ENCODE data around the gene DSCAML1. TPM values are rescaled to one million over a fixed set of nuclear protein-coding genes. Genes with fewer than 3 reads are reported as not detected.

The DSCAML1 gene
- total RNA-seq, 4 donors from 2014 or later, result 2.9 to 5.8 (median 3.3) TPM

GRCh38 chr11:117839380-117839881 lies 42.4 kb upstream of the DSCAML1 start:
- no peak for TF ChIP-seq EP300 (IDR thresholded peaks at IDR 0.05; ENCODE audit: low read depth)
- TF ChIP-seq, protein P1, sequence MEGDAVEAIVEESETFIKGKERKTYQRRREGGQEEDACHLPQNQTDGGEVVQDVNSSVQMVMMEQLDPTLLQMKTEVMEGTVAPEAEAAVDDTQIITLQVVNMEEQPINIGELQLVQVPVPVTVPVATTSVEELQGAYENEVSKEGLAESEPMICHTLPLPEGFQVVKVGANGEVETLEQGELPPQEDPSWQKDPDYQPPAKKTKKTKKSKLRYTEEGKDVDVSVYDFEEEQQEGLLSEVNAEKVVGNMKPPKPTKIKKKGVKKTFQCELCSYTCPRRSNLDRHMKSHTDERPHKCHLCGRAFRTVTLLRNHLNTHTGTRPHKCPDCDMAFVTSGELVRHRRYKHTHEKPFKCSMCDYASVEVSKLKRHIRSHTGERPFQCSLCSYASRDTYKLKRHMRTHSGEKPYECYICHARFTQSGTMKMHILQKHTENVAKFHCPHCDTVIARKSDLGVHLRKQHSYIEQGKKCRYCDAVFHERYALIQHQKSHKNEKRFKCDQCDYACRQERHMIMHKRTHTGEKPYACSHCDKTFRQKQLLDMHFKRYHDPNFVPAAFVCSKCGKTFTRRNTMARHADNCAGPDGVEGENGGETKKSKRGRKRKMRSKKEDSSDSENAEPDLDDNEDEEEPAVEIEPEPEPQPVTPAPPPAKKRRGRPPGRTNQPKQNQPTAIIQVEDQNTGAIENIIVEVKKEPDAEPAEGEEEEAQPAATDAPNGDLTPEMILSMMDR (IDR thresholded peaks at IDR 0.05), result no peak
- no peak for TF ChIP-seq POLR2AphosphoS5 (IDR thresholded peaks at IDR 0.05)
- no peak for TF ChIP-seq POLR2A (IDR thresholded peaks at IDR 0.05)
- Histone ChIP-seq H3K9me3 (no peaks in the 10 kb centered on the region), H3K27ac (no peak overlapping the region), H3K27me3 (no peaks in the 10 kb centered on the region), H3K4me3 (no peak overlapping the region), H3K36me3 (no peaks in the 10 kb centered on the region), H3K4me1 (peaks cover 0 to 12% (median 0%) of the 10 kb centered on the region in 4 donors)
- DNase-seq, result peak; percentile 3
- intact Hi-C loops (cut with DNase I; ENCODE audit: low total_unique reads), result no loop called here
- WGBS, 2 donors (ENCODE audit: low coverage in 1 of 2), result 64 to 70% methylated on average over 2 to 7 of the region's 7 CpGs
- in situ Hi-C loops (cut with MboI; ENCODE audit: low pct_ligation_motif_present in 1 of 4, low pct_unique_long_range_greater_than_20kb in 1 of 4, low sequenced_read_pairs in 3 of 4), result no loop called here

DNA sequence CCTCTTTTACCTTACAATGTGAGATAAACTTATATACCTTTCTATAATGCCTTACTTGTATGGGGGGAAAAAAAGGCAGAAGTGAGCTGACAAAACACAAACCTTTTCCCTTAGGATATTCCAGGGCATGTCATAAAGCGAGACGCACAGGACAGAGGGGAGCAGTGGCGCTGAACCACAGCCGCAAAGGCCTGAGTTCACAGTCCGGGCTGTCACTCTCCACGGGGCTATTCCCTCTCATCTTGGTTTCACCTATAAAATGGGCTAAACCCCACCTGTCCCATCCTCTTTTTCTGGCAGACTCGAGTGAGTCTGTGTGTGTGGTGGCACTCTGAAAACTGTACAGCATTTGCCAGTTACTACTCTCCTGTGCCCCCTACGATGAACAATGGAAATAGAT lies 41.9 kb upstream of the DSCAML1 start:
- no peak for DNase-seq
- Histone ChIP-seq H3K27ac (no peak overlapping the region), H3K9me3 (no peaks in the 10 kb centered on the region), H3K4me1 (peaks cover 0 to 8% (median 0%) of the 10 kb centered on the region in 4 donors), H3K36me3 (no peaks in the 10 kb centered on the region), H3K4me3 (no peak overlapping the region), H3K27me3 (no peaks in the 10 kb centered on the region)
- TF ChIP-seq, protein P1 (IDR thresholded peaks at IDR 0.05), result no peak
- TF ChIP-seq POLR2AphosphoS5 (IDR thresholded peaks at IDR 0.05), result no peak
- TF ChIP-seq POLR2A (IDR thresholded peaks at IDR 0.05), result no peak
- no peak for TF ChIP-seq EP300 (IDR thresholded peaks at IDR 0.05; ENCODE audit: low read depth)
- in situ Hi-C loops (cut with MboI; ENCODE audit: low pct_ligation_motif_present in 1 of 4, low pct_unique_long_range_greater_than_20kb in 1 of 4, low sequenced_read_pairs in 3 of 4), result no loop called here
- WGBS, 2 donors (ENCODE audit: low coverage in 1 of 2), result 67 to 78% methylated on average over 5 to 8 of the region's 8 CpGs
- intact Hi-C loops (cut with DNase I; ENCODE audit: low total_unique reads), result no loop called here

DNA sequence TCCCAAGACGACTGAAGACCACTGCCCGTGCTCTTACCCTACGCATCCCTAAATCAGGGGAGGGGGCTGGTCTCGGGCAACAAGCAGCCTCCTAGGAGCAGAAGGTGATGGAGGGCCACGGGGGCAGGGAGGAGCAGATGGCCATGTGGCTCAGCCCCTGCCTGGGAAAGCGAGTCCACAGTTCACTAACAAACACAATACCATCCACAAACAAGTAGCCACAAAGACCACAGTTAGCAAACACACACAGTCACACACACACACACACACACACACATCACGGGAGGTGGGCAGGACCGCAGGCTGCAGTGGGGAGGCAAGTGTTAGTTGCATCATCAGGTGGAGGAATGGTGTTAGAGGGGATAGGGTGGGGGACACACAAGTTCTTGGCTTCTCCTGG lies 40.8 kb upstream of the DSCAML1 start:
- Histone ChIP-seq H3K27me3 (no peaks in the 10 kb centered on the region), H3K9me3 (no peaks in the 10 kb centered on the region), H3K4me1 (peaks cover 0 to 15% (median 3%) of the 10 kb centered on the region in 4 donors), H3K4me3 (no peak overlapping the region), H3K36me3 (no peaks in the 10 kb centered on the region), H3K27ac (no peak overlapping the region)
- in situ Hi-C loops (cut with MboI; ENCODE audit: low pct_ligation_motif_present in 1 of 4, low pct_unique_long_range_greater_than_20kb in 1 of 4, low sequenced_read_pairs in 3 of 4), result no loop called here
- TF ChIP-seq, protein P1 (IDR thresholded peaks at IDR 0.05), result no peak
- TF ChIP-seq EP300 (IDR thresholded peaks at IDR 0.05; ENCODE audit: low read depth) (no peak), POLR2AphosphoS5 (IDR thresholded peaks at IDR 0.05) (no peak), POLR2A (IDR thresholded peaks at IDR 0.05) (no peak)
- intact Hi-C loops (cut with DNase I; ENCODE audit: low total_unique reads), result no loop called here
- 45 to 72% methylated on average over 4 to 8 of the region's 8 CpGs for WGBS, 2 donors (ENCODE audit: low coverage in 1 of 2)
- DNase-seq, result peak; percentile 5

GRCh38 chr11:117837070-117837776 lies 40.2 kb upstream of the DSCAML1 start:
- WGBS, 2 donors (ENCODE audit: low coverage in 1 of 2), result 74% methylated on average over 18 of the region's 18 CpGs; no CpG with 5 or more reads in 1 of the 2 donors
- intact Hi-C loops (cut with DNase I; ENCODE audit: low total_unique reads), result no loop called here
- Histone ChIP-seq H3K36me3 (no peaks in the 10 kb centered on the region), H3K27me3 (no peaks in the 10 kb centered on the region), H3K9me3 (no peaks in the 10 kb centered on the region), H3K27ac (peak overlapping the region in 1 of 4 donors; percentile 4), H3K4me3 (no peak overlapping the region), H3K4me1 (peaks cover 0 to 15% (median 3%) of the 10 kb centered on the region in 4 donors)
- TF ChIP-seq POLR2A (IDR thresholded peaks at IDR 0.05) (no peak), POLR2AphosphoS5 (IDR thresholded peaks at IDR 0.05) (no peak), EP300 (IDR thresholded peaks at IDR 0.05; ENCODE audit: low read depth) (no peak)
- TF ChIP-seq, protein P1 (IDR thresholded peaks at IDR 0.05), result no peak
- in situ Hi-C loops (cut with MboI; ENCODE audit: low pct_ligation_motif_present in 1 of 4, low pct_unique_long_range_greater_than_20kb in 1 of 4, low sequenced_read_pairs in 3 of 4), result no loop called here
- peak; percentile 6 for DNase-seq
